Cardiac fibroblast (primary cell): ENCODE results near the gene CABS1.

ENCODE experiments used
- DNase-seq, 2 donors: peaks; one replicate each; pipeline versions ENCODE4 v3.0.0 to v3.0.0-alpha.2; 2010; ENCODE audit warnings: low read depth in 2 of 2
- H3K4me3 ChIP-seq, 2 donors: replicated peaks in 1 of 2; 1 replicate in 1 of 2; 2 replicates in 1 of 2; pipeline ENCODE4 v1.5.1; 2011; ENCODE audit warnings: low read depth in 2 of 2, low read length in 2 of 2, mild to moderate bottlenecking in 2 of 2, moderate library complexity in 1 of 2
- TF ChIP-seq, protein P1 (sequence below): IDR thresholded peaks from one replicate; pipeline ENCODE4 v1.5.1; 2011; ENCODE audit warnings: low read depth, mild to moderate bottlenecking, low read length, inconsistent platforms

Gene CABS1

DNA sequence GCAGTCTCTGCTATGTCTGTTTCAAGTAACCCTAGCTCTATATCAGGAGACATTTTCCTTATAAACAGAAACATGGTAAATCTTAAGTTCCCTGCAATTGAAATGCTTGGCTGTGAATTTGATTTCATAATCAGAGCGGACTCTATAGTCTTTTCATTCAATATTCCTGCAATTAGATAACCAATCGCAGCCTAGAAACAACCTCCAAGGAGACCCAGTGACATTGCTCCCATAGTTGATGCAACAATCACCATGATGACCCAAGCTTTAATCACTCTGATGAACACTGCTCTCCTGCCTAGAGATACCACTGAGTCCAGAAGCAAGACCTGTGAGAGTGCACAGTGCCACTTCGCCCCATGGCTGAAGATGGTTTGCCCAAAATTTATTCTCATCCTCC is at the start of gene CABS1:
Gene CABS1, plus strand, starts transcription at position 301 of the 400 bp plus-strand sequence. Its CDS starts 59 bp downstream, at position 360.
- DNase-seq: no peak
- TF ChIP-seq, protein P1, sequence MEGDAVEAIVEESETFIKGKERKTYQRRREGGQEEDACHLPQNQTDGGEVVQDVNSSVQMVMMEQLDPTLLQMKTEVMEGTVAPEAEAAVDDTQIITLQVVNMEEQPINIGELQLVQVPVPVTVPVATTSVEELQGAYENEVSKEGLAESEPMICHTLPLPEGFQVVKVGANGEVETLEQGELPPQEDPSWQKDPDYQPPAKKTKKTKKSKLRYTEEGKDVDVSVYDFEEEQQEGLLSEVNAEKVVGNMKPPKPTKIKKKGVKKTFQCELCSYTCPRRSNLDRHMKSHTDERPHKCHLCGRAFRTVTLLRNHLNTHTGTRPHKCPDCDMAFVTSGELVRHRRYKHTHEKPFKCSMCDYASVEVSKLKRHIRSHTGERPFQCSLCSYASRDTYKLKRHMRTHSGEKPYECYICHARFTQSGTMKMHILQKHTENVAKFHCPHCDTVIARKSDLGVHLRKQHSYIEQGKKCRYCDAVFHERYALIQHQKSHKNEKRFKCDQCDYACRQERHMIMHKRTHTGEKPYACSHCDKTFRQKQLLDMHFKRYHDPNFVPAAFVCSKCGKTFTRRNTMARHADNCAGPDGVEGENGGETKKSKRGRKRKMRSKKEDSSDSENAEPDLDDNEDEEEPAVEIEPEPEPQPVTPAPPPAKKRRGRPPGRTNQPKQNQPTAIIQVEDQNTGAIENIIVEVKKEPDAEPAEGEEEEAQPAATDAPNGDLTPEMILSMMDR: no peak
- H3K4me3 ChIP-seq: no peak within 1 kb of the TSS

DNA sequence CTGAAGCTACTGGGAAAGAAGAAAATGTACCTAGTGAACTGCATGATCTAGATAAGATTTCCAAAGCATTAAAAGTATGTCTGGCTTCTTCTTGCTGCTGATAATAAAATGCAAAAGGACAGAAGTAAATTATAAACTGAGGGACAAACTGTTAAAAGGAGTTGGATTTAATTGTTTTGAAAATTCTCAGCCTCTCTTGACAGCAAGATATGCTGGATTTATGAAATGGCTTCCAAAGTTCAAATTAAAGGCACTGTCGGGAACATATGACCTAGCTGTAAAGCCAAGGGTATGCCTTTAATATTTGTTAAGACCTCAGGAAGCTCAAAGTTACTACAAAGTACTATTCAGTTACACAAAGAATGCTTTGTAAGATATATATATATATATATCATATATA is 46.1 kb upstream of the CABS1 start:
- no peak for DNase-seq
- TF ChIP-seq, protein P1: no peak
- no peak overlapping the region for H3K4me3 ChIP-seq

DNA sequence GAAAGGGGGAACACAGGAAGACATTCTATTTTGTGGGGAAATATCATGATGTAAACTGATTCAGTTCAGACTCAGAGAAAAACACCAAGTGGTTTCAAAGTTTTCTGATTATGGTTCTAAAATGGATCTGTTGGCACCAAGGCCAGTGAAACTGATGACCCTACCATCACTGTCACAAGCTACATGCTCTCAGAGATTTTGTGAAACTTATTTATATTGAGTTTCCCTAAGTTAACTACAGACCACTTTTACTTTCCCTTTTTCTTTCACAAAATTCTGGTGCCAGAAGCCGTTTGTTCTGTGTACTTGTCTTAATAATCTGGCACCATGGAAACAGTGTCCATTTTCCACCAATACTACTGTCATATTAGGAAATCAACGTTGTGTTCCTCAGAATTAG is 43.4 kb upstream of the CABS1 start:
- H3K4me3 ChIP-seq: no peak overlapping the region
- TF ChIP-seq, protein P1: no peak
- no peak for DNase-seq

DNA sequence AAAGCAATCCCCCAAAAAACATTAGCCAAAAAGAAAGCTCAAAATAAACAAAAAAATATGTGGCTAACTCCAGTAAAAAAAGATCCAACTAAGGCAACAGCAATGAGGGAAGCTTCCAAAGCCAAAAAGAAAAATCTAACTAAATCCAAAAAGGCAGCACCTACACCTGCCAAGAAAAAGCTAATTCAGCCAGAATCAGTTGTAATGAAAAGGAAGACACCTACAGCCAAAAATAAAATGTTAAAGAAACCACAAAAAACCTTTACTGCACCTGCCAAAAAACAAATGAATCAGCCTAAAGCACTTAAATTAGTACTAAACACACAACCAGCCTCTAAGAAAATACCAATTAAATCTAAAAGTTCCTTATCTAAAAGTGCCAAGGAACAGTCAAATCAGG is 37.2 kb upstream of the CABS1 start:
- DNase-seq: no peak
- H3K4me3 ChIP-seq: no peak overlapping the region
- TF ChIP-seq, protein P1: no peak

DNA sequence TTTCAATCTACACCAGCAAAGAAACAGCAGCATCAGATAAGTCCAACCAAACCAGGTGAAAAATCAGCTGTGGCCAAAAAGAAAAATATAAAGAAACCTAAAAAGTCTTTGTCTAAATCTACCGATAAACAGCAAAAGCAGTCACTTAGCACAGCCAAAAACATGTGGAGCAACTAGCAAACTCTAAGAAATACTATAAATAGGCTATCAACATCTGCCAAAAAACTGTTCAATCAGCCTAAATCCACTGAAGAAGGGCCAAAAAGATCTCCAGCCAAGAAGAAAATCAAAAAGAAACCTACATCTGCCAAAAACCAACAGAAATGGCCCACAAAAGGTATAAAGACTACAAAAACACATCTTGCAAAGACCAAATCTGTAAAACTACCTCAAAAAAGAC is 36.7 kb upstream of the CABS1 start:
- TF ChIP-seq, protein P1: no peak
- DNase-seq: no peak
- no peak overlapping the region for H3K4me3 ChIP-seq

DNA sequence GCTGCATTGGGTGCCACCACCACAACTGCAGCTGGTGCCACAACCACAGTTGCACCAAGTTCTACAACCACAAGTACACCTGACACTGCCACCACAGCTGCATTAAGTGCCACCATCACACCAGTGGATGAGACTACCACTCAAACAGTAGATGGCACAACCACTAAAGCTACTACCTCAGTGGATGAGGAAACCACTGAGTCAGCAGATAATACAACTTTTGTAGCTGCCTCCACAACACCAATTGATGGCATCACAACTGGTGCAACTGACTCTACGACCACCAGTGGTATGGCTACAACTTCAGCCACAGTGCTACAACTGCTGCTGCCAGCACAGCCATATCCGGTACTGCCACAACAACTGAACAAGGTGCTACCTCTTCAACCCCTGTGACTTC is 35.1 kb upstream of the CABS1 start:
- TF ChIP-seq, protein P1: no peak
- H3K4me3 ChIP-seq: no peak overlapping the region
- DNase-seq: no peak

DNA sequence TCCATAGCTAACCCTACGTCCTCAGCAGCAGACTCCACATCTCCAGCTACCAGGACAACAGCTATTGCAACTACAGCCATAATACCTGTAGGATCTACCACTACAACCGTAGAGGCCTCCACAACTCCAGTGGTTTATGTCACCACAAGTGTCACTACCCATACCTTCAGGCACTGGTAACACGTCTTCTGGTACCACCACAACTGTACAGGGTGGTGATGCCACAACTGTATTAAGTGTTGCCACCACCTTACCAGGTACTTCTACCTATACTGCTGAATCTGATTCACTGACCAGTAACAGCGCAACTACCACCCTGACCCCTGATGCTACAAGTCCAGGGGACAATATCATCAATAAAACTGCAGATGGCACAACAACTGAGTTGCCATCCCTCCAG is 34.6 kb upstream of the CABS1 start:
- DNase-seq: no peak
- TF ChIP-seq, protein P1: no peak
- H3K4me3 ChIP-seq: no peak overlapping the region
